C4-2B (cell line): ENCODE measurements around the gene UPP1.

Experiments used
- CTCF ChIP-seq: fragments of 450-650 bp; conservative IDR thresholded peaks from 2 replicates; pipeline ENCODE4 v1.5.1; 2017; ENCODE audit warnings: mild to moderate bottlenecking
- ZFX ChIP-seq: fragments of 450-650 bp; IDR thresholded peaks from 2 replicates; pipeline ENCODE4 v1.6.1; 2017

GRCh38 chr7:48111596-48111995 lies 22.5 kb downstream of the UPP1 start:
- TF ChIP-seq CTCF (no peak), ZFX (no peak)
